Fibroblast of the aortic adventitia (primary cell): ENCODE results near the gene C9orf72. TPM values are rescaled to one million over a fixed set of nuclear protein-coding genes. Genes with fewer than 3 reads are reported as not detected.

Experiments used
- DNase-seq: peaks from one replicate; pipeline ENCODE4 v3.0.0-alpha.2; 2010; ENCODE audit warnings: low read depth
- H3K4me3 ChIP-seq: 2 replicates; pipeline ENCODE4 v1.5.1; 2011; ENCODE audit warnings: low read depth, mild to moderate bottlenecking, control low read depth, low read length, moderate library complexity
- CTCF ChIP-seq: IDR thresholded peaks from 2 replicates; pipeline ENCODE4 v1.5.1; 2011; ENCODE audit warnings: mild to moderate bottlenecking, low read length, control low read depth, inconsistent platforms; ENCODE audit not compliant: insufficient read depth
- total RNA-seq: library from RNA; depleted of rRNA; stranded (reverse); fragments of >200 nt; gene quantifications from 2 replicates; pipeline ENCODE4 v1.2.3, GENCODE V29; 2012; ENCODE audit warnings: low replicate concordance

C9orf72 gene
- total RNA-seq, 1 donor, result 7.5 TPM

DNA sequence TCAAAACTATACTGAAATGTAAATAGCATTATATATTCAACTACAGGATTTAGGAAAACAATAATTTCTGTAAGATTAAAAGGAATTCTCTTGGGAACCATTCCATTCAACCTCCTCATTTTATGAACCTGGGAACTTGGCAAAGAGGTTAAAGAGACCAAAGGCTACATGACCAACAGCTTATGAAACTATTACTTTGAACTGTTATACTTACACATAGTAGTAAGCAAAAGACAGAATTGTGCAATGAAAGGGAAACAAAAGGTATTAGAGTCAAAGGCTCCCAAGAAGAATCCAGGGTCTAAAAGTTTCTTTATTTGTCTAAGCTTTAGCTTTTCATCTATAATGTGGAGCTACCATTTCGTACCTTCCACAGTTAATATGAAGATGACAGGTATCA lies 7.2 kb downstream of the C9orf72 start:
- no peak for TF ChIP-seq CTCF
- DNase-seq, result peak; percentile 42
- H3K4me3 ChIP-seq, result no peak overlapping the region

DNA sequence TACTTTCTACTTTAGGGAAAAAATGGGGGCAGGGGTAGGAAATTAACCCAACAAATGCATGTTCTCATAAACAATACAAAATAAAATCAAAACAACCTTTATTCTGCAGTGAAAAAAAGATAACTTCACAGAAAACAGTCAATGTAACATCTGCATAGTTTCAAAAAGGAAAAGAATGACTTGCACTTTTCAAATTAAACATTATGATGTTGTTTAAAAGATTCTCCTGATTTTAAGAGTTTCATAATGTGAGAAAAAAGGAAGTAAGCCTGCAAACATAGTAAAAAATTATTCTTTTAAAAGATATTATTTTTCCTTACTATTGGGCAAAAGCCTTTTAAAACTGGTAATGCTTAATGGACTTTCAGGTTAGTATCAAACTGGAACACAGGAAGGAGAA lies 7.6 kb downstream of the C9orf72 start:
- no peak for DNase-seq
- H3K4me3 ChIP-seq, result no peak overlapping the region
- TF ChIP-seq CTCF, result no peak

GRCh38 chr9:27564670-27565069 lies 8.6 kb downstream of the C9orf72 start:
- no peak overlapping the region for H3K4me3 ChIP-seq
- TF ChIP-seq CTCF, result no peak
- DNase-seq, result no peak

DNA sequence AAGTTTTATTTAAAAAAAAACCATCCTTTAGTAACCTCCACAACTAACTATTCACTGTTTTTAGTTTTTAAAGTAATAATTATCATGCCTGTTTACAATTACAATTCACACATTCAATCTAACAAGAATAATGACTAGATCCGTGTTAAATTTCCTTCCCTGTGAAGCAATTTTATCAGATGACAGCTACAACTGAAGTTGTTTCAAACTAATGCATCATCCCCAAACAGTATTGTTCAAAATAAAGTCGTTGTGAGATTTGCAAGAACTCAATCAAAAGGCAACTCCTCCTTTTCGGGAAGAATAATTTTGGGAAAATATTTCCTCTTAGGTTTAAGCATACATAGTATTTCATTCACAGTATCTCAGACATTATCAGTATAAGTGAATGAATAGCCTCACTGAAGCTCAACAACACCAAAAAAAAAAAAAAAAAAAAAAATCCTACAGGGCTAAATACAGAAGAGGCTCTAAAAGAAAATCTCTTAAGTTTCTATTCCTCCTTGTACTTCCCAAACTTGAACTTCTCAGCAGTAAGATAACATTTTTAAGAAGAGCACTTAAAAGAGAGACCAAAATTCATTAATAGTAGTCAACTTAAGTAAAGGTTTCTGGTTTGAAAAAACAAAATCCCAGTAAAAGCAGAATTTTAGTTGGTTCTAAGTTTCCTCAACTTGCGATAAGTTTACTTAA lies 9.4 kb downstream of the C9orf72 start:
- no peak overlapping the region for H3K4me3 ChIP-seq
- TF ChIP-seq CTCF, result no peak
- no peak for DNase-seq

GRCh38 chr9:27561685-27562084 lies 11.6 kb downstream of the C9orf72 start:
- no peak for TF ChIP-seq CTCF
- DNase-seq, result no peak
- H3K4me3 ChIP-seq, result no peak overlapping the region

- no peak for DNase-seq
- no peak overlapping the region for H3K4me3 ChIP-seq
- no peak for TF ChIP-seq CTCF
Observed at GRCh38 chr9:27560457-27560856, 12.8 kb downstream of the C9orf72 start.

- H3K4me3 ChIP-seq, result no peak overlapping the region
- DNase-seq, result no peak
Observed at GRCh38 chr9:27558307-27558706, 15.0 kb downstream of the C9orf72 start.

More at GRCh38 chr9:27558307-27558706, 15.0 kb downstream of the C9orf72 start:
- no peak for TF ChIP-seq CTCF
